ENCODE results near the gene ARHGAP42. TPM values are rescaled to one million over a fixed set of nuclear protein-coding genes. Genes with fewer than 3 reads are reported as not detected.

ARHGAP42 gene
- total and polyA plus RNA-seq, 4 donors = 3.8 to 17.2 (median 12.0) TPM

GRCh38 chr11:100815787-100816330 is 128.8 kb downstream of the ARHGAP42 start:
- peaks cover 0 to 6% (median 0%) of the 10 kb centered on the region in 4 donors for H3K4me1 ChIP-seq (ENCODE audit: control insufficient read depth in 4 of 4, insufficient read depth in 4 of 4, low read length in 3 of 4)
- H3K9me3 ChIP-seq (ENCODE audit: control insufficient read depth in 4 of 4, low read length in 3 of 4) = no peaks in the 10 kb centered on the region
- TF ChIP-seq FOXA2 (IDR thresholded peaks at IDR 0.05) (no peak), HNF4G (IDR thresholded peaks at IDR 0.05) (no peak), NR2F2 (IDR thresholded peaks at IDR 0.05) (no peak), RAD21 (IDR thresholded peaks at IDR 0.05) (no peak), SP1 (IDR thresholded peaks at IDR 0.05) (no peak), JUND (IDR thresholded peaks at IDR 0.05) (no peak), HNF4A (conservative IDR thresholded peaks at IDR 0.05) (no peak), EGR1 (IDR thresholded peaks at IDR 0.05; ENCODE audit: low read depth in 2 of 2) (no peak), ATF3 (IDR thresholded peaks at IDR 0.05) (no peak), ZBTB33 (IDR thresholded peaks at IDR 0.05) (no peak), RXRA (IDR thresholded peaks at IDR 0.05) (no peak), MAX (IDR thresholded peaks at IDR 0.05) (no peak), YY1 (IDR thresholded peaks at IDR 0.05) (no peak), GABPA (IDR thresholded peaks at IDR 0.05 in 1 of 2, conservative IDR thresholded peaks at IDR 0.05 in 1 of 2) (no peak), REST (IDR thresholded peaks at IDR 0.05) (no peak), CTCF (IDR thresholded peaks at IDR 0.05; ENCODE audit: low read depth, low read length, missing input control) (no peak)
- no peaks in the 10 kb centered on the region for H3K36me3 ChIP-seq (ENCODE audit: control insufficient read depth in 4 of 4, insufficient read depth in 3 of 4, low read depth in 1 of 4, low read length in 3 of 4)
- DNase-seq (ENCODE audit: low spot score) = no peak
- no peak overlapping the region for H3K27ac ChIP-seq (ENCODE audit: low read depth in 1 of 2, low read length in 2 of 2)
- H3K27me3 ChIP-seq (ENCODE audit: control insufficient read depth in 4 of 4, insufficient read depth in 4 of 4, low read length in 3 of 4) = no peaks in the 10 kb centered on the region
- 98% methylated on average over 1 of the region's 1 CpG for WGBS
- no peak overlapping the region for H3K9ac ChIP-seq (ENCODE audit: low read depth in 1 of 2, low read length in 2 of 2)
- H3K4me3 ChIP-seq (ENCODE audit: low read depth in 1 of 3, low read length in 3 of 3) = no peak overlapping the region

GRCh38 chr11:100816823-100817222 is 129.7 kb downstream of the ARHGAP42 start:
- H3K27me3 ChIP-seq (ENCODE audit: control insufficient read depth in 4 of 4, insufficient read depth in 4 of 4, low read length in 3 of 4) = no peaks in the 10 kb centered on the region
- no peaks in the 10 kb centered on the region for H3K36me3 ChIP-seq (ENCODE audit: control insufficient read depth in 4 of 4, insufficient read depth in 3 of 4, low read depth in 1 of 4, low read length in 3 of 4)
- DNase-seq (ENCODE audit: low spot score) = no peak
- H3K4me1 ChIP-seq (ENCODE audit: control insufficient read depth in 4 of 4, insufficient read depth in 4 of 4, low read length in 3 of 4) = peaks cover 0 to 6% (median 0%) of the 10 kb centered on the region in 4 donors
- no peak overlapping the region for H3K9ac ChIP-seq (ENCODE audit: low read depth in 1 of 2, low read length in 2 of 2)
- H3K9me3 ChIP-seq (ENCODE audit: control insufficient read depth in 4 of 4, low read length in 3 of 4) = no peaks in the 10 kb centered on the region
- H3K27ac ChIP-seq (ENCODE audit: low read depth in 1 of 2, low read length in 2 of 2) = no peak overlapping the region
- 96% methylated on average over 2 of the region's 2 CpGs for WGBS
- H3K4me3 ChIP-seq (ENCODE audit: low read depth in 1 of 3, low read length in 3 of 3) = no peak overlapping the region
- TF ChIP-seq FOXA2 (IDR thresholded peaks at IDR 0.05) = no peak
- TF ChIP-seq EGR1 (IDR thresholded peaks at IDR 0.05; ENCODE audit: low read depth in 2 of 2) = no peak
- TF ChIP-seq ZBTB33 (IDR thresholded peaks at IDR 0.05) = no peak
- no peak for TF ChIP-seq TAF1 (conservative IDR thresholded peaks at IDR 0.05)
- TF ChIP-seq SP1 (IDR thresholded peaks at IDR 0.05) = no peak
- TF ChIP-seq HNF4G (IDR thresholded peaks at IDR 0.05) = no peak
- TF ChIP-seq RXRA (IDR thresholded peaks at IDR 0.05) = no peak
- TF ChIP-seq MAX (IDR thresholded peaks at IDR 0.05) = no peak
- TF ChIP-seq RAD21 (IDR thresholded peaks at IDR 0.05) = no peak
- no peak for TF ChIP-seq FOXA1 (IDR thresholded peaks at IDR 0.05)
- TF ChIP-seq REST (IDR thresholded peaks at IDR 0.05) = no peak

Measured in liver (tissue), 9 donors.